Transverse colon (tissue), 4 donors: ENCODE results near the gene ST6GAL2. TPM values are rescaled to one million over a fixed set of nuclear protein-coding genes. Genes with fewer than 3 reads are reported as not detected.

Experiments
- DNase-seq: peaks from one replicate; pipeline ENCODE4 v3.0.0-alpha.2; 2019
- H3K27ac ChIP-seq, 4 donors: fragments of 200-600 bp; sonication (generic); 2 replicates each; pipeline ENCODE4 v1.5.1; 2016 to 2018; ENCODE audit warnings: inconsistent platforms in 4 of 4
- H3K27me3 ChIP-seq: fragments of 200-600 bp; sonication (generic); 2 replicates; pipeline ENCODE4 v1.5.1; 2017; ENCODE audit warnings: inconsistent platforms
- H3K36me3 ChIP-seq, 4 donors: fragments of 200-600 bp; sonication (generic); 2 replicates each; pipeline ENCODE4 v1.5.1; 2017 to 2019; ENCODE audit warnings: inconsistent platforms in 4 of 4
- H3K4me1 ChIP-seq, 4 donors: fragments of 200-600 bp; sonication (generic); 2 replicates each; pipeline ENCODE4 v1.5.1; 2017 to 2020; ENCODE audit warnings: inconsistent platforms in 4 of 4
- H3K4me3 ChIP-seq, 4 donors: fragments of 200-600 bp; sonication (generic); 1 replicate in 1 of 4; 2 replicates in 3 of 4; pipeline versions ENCODE4 v1.5.1 to v1.6.1; 2017 to 2019; ENCODE audit warnings: inconsistent platforms in 4 of 4
- H3K9me3 ChIP-seq, 2 donors: fragments of 200-600 bp; sonication (generic); 2 replicates each; pipeline ENCODE4 v1.5.1; 2017 to 2019; ENCODE audit warnings: inconsistent platforms in 2 of 2
- EP300 ChIP-seq: sonication (generic); formaldehyde crosslinking; IDR thresholded peaks from one replicate; pipeline ENCODE4 v1.6.1; 2017; ENCODE audit warnings: antibody characterized with exemption, low read depth
- POLR2A ChIP-seq: fragments of 450-650 bp; IDR thresholded peaks from one replicate; pipeline ENCODE4 v1.6.1; 2016; ENCODE audit warnings: antibody characterized with exemption, mild to moderate bottlenecking, moderate library complexity
- POLR2AphosphoS5 ChIP-seq, 3 donors: sonication (generic); formaldehyde crosslinking; IDR thresholded peaks; one replicate each; pipeline ENCODE4 v1.6.1; 2016; ENCODE audit warnings: antibody characterized with exemption in 3 of 3
- WGBS, 2 donors: methylation state at CpG; one replicate each; pipeline ENCODE4 v1.1.5; 2018; ENCODE audit warnings: low coverage in 1 of 2; 5-methylcytosine and 5-hydroxymethylcytosine counted together
- in situ Hi-C, 4 donors: fragments of 200-750 bp; cut with MboI; loops; one replicate each; pipeline versions ENCODE4 v1.15.0 to v1.15.1; 2017; ENCODE audit warnings: low sequenced_read_pairs in 3 of 4, low pct_ligation_motif_present in 1 of 4, low pct_unique_long_range_greater_than_20kb in 1 of 4
- intact Hi-C: fragments of 100-400 bp; cut with DNase I; formaldehyde crosslinking; loops from one replicate; pipeline ENCODE4 v1.15.1; 2023; ENCODE audit warnings: low total_unique reads
- total RNA-seq, 4 donors: library from RNA; depleted of rRNA; stranded (reverse); fragments of >200 nt; gene quantifications; one replicate each; pipeline ENCODE4 v1.1.0, GENCODE V29; 2016
- TF ChIP-seq, protein P1 (sequence below), 5 experiments: fragments of 200-600 bp in 3 of 5; fragments of 450-650 bp in 2 of 5; sonication (generic) in 3 of 5; IDR thresholded peaks; 1 replicate in 2 of 5; 2 replicates in 3 of 5; pipeline ENCODE4 v1.5.1; 2016 to 2017; ENCODE audit warnings: antibody characterized with exemption in 5 of 5, inconsistent platforms in 3 of 5, mild to moderate bottlenecking in 2 of 5, moderate library complexity in 1 of 5

Gene ST6GAL2
- total RNA-seq, 4 donors from 2014 or later: 0.16 to 2.0 (median 0.51) TPM

DNA sequence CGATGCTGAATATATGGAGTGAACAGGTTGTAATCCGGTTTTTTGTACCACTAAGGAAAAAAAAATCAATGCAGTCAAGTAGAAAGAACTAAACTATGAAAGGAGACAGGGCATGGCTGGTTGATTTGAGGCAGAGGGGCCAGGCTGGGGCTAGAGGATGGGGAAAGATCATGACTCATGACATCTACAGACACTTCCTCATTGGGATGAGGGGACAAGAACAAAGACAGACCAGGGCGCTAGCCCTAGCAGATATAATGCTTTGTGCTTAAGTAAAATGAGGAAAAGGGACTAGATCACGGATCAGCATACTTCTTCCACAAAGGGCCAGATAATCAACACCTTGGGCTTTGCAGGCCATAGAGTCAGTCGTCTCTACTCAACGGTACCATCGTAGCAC is 55.8 kb downstream of the ST6GAL2 start:
- WGBS, 2 donors: 89 to 90% methylated on average over 6 to 7 of the region's 7 CpGs
- Histone ChIP-seq H3K27me3 (no peaks in the 10 kb centered on the region), H3K4me3 (no peak overlapping the region), H3K27ac (no peak overlapping the region), H3K36me3 (no peaks in the 10 kb centered on the region), H3K9me3 (no peaks in the 10 kb centered on the region), H3K4me1 (peaks cover 0 to 9% (median 0%) of the 10 kb centered on the region in 4 donors)
- in situ Hi-C loops (no loop called here), intact Hi-C loops (no loop called here)
- DNase-seq: no peak
- TF ChIP-seq POLR2A (no peak), POLR2AphosphoS5 (IDR thresholded peaks at IDR 0.05) (no peak), EP300 (no peak)
- TF ChIP-seq, protein P1, sequence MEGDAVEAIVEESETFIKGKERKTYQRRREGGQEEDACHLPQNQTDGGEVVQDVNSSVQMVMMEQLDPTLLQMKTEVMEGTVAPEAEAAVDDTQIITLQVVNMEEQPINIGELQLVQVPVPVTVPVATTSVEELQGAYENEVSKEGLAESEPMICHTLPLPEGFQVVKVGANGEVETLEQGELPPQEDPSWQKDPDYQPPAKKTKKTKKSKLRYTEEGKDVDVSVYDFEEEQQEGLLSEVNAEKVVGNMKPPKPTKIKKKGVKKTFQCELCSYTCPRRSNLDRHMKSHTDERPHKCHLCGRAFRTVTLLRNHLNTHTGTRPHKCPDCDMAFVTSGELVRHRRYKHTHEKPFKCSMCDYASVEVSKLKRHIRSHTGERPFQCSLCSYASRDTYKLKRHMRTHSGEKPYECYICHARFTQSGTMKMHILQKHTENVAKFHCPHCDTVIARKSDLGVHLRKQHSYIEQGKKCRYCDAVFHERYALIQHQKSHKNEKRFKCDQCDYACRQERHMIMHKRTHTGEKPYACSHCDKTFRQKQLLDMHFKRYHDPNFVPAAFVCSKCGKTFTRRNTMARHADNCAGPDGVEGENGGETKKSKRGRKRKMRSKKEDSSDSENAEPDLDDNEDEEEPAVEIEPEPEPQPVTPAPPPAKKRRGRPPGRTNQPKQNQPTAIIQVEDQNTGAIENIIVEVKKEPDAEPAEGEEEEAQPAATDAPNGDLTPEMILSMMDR (IDR thresholded peaks at IDR 0.05): no peak

DNA sequence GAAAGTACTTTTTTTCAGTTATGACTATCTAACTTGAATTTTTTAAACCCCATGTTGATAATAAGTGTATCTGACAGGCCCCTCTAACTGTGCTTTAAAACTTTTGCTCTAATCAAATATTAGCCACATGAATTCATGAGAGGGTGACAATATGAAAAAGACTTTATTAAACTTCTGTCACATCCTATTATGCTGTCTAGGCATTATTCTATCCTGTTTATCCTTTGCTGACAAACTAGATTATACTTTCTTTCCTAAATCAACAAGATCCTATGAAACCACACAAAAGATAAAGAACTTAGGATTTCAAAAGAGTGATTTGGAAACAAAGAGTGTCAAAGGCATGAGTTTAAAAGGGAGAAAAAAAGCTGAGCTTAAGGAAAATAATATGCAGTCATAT is 57.8 kb downstream of the ST6GAL2 start:
- Histone ChIP-seq H3K9me3 (no peaks in the 10 kb centered on the region), H3K27me3 (no peaks in the 10 kb centered on the region), H3K27ac (no peak overlapping the region), H3K4me3 (no peak overlapping the region), H3K4me1 (peaks cover 0 to 9% (median 0%) of the 10 kb centered on the region in 4 donors), H3K36me3 (no peaks in the 10 kb centered on the region)
- in situ Hi-C loops: no loop called here
- no peak for TF ChIP-seq EP300
- intact Hi-C loops: no loop called here
- no peak for DNase-seq

DNA sequence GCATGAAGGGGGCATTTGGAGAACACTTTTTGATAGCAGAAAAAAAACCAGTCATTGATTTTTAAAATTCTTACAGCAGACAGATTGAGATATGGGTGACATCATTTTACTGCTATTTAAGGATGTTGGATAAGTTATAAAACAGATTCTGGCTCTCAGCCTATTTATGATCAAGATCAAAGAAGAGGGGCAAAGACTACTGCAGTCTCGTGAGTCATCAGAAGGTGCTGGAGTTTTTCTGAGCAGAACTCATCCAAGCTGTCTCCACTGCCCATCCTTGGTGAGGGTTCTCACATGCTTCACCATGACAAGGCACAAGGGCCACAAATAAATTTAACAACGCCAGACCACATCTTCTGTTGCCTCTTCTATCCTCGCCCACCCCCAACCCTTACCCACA is 58.8 kb downstream of the ST6GAL2 start:
- no peak overlapping the region for H3K4me3 ChIP-seq
- DNase-seq: no peak
- intact Hi-C loops: no loop called here
- TF ChIP-seq POLR2A: no peak
- TF ChIP-seq, protein P1 (IDR thresholded peaks at IDR 0.05): no peak
- no peak for TF ChIP-seq EP300
- TF ChIP-seq POLR2AphosphoS5 (IDR thresholded peaks at IDR 0.05): no peak
- WGBS, 2 donors: 60 to 67% methylated on average over 2 to 3 of the region's 3 CpGs
- no peaks in the 10 kb centered on the region for H3K27me3 ChIP-seq
- no peaks in the 10 kb centered on the region for H3K9me3 ChIP-seq
- in situ Hi-C loops: no loop called here
- H3K4me1 ChIP-seq: peaks cover 0 to 9% (median 0%) of the 10 kb centered on the region in 4 donors
- no peak overlapping the region for H3K27ac ChIP-seq
- no peaks in the 10 kb centered on the region for H3K36me3 ChIP-seq

DNA sequence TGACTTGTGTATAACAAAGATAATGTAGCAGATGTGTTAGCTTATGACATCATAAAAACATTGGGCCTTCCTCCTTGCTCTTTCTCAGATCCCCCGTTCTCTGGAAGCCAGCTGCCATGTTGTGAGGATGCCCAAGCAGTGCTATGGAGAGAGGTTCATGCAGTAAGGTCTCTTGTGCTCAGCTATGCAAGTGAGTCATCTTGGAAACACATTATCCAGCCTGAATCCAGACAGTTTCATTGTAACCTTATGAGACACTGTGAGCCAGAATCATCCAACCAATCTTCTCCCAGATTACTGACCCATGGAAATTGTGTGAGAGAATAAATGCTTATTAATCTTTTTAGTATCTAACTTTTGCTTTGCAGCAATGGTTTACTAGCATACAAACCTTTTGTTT is 60.8 kb downstream of the ST6GAL2 start:
- H3K27ac ChIP-seq: no peak overlapping the region
- WGBS, 2 donors: 80 to 85% methylated on average over 1 of the region's 1 CpG
- no peaks in the 10 kb centered on the region for H3K36me3 ChIP-seq
- H3K9me3 ChIP-seq: no peaks in the 10 kb centered on the region
- intact Hi-C loops: no loop called here
- no peak overlapping the region for H3K4me3 ChIP-seq
- no peak for DNase-seq
- TF ChIP-seq POLR2A (no peak), POLR2AphosphoS5 (IDR thresholded peaks at IDR 0.05) (no peak), EP300 (no peak)
- in situ Hi-C loops: no loop called here
- no peaks in the 10 kb centered on the region for H3K27me3 ChIP-seq
- H3K4me1 ChIP-seq: no peaks in the 10 kb centered on the region

DNA sequence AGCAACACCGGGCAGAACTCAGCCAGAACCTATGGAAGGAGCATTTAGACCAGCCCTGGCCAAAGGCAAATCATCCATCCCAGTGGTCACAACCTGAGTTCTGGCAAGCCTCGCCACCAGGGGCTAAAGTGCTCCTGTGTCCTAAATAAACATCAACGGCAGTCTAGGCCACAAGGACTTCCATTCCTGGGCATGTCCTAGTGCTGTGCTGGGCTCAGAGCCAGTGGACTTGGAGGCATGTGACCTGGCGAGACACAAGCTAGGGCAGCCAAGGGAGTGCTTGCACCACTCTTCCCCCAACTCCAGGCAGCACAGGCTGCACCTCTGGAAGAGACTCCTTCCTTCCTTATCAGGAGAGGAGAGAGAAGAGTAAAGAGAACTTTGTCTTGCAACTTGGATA is 69.0 kb downstream of the ST6GAL2 start:
- no peaks in the 10 kb centered on the region for H3K27me3 ChIP-seq
- H3K4me3 ChIP-seq: no peak overlapping the region
- H3K9me3 ChIP-seq: no peaks in the 10 kb centered on the region
- no peaks in the 10 kb centered on the region for H3K36me3 ChIP-seq
- TF ChIP-seq, protein P1 (IDR thresholded peaks at IDR 0.05): no peak
- TF ChIP-seq POLR2AphosphoS5 (IDR thresholded peaks at IDR 0.05) (no peak), POLR2A (no peak), EP300 (no peak)
- WGBS, 2 donors: 76% methylated on average over 4 of the region's 4 CpGs; no CpG with 5 or more reads in 1 of the 2 donors
- DNase-seq: no peak
- H3K4me1 ChIP-seq: no peaks in the 10 kb centered on the region
- in situ Hi-C loops: no loop called here
- intact Hi-C loops: no loop called here
- H3K27ac ChIP-seq: no peak overlapping the region
